ENCODE data around the gene SBK2. TPM values are rescaled to one million over a fixed set of nuclear protein-coding genes. Genes with fewer than 3 reads are reported as not detected.

SBK2 gene
- total RNA-seq, 2 experiments from 2014 or later: not detected

DNA sequence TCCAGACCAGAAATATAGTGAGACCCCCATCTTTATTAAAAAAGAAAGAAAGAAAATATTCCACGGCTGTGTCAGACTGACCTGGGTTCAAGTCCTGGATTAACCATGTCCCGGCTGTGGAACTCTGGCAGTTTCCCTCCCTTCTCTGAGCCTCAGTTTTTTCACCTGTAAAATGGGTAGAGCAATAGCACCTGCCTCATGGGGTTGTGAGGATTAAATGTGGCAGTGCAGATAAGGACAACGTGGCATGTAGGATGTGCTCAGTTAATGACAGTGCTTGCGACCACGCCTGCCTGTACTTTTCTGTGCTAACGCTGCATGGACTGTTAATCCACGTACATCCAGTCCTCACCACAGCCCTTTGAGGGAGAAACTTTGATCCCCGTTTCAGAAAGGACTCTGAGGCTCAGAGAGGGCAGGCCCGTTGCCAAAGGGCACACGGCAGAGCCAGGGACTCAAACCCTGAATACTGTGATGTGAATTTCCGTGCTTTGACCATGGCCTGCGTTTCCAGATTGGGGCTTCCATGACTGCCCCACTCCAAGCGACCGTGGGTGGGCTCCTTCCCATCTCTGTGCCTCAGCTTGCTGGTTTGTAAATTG lies 16.1 kb downstream of the SBK2 start:
- CTCF ChIA-PET: interaction anchor here (1.1 kb wide), 1 partner anchor 112 kb away, joined by 3 read pairs; no protein-coding TSS in a partner anchor

DNA sequence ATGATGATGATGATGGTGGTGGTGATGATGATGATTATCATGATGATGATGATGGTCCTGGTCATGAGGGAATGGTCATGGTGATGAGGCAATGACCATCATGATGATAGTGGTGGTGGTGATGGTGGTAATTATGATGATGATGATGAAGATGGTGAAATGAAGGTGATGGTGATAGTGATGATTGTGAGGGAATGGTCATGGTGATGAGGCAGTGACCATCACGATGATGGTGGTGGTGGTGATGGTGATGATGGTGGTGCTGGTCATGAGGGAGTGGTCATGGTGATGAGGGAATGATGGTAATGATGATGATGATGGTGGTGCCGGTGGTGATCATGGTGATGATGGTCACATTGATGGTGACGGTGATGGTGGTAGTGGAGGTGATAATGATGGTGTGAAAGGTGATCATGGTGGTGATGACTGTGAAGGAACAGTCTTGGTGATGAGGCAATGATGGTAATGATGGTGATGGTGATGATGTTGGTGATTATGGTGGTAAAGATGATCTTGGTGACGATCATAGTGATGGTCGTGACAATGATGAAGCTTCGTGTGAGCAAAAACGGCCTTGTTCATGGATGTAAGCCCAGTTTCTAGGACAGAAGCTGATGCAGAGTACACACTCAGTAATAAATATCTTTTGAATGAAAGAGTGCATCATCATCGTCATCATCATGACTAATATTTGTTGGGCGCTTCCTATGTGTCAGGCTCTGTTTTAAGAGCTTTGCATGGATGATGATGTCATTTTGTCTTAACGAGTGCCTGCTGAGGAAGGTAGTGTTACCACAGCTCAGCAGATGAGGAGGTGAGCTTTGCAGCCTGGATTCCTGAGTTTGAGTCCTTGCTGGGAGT lies 17.3 kb downstream of the SBK2 start:
- POLR2A ChIA-PET: no interaction called here
- no peaks in the 10 kb centered on the region for H3K9me3 Mint-ChIP-seq
- CTCF ChIA-PET: interaction anchor here (0.9 to 1.2 kb wide), 3 partner anchors 16 to 113 kb away, joined by 3 to 5 read pairs (median 4); no protein-coding TSS in a partner anchor

More for the DNA sequence above, 16.1 kb downstream of the SBK2 start:
- H3K4me1 Mint-ChIP-seq: peaks cover 5% of the 10 kb centered on the region
- H3K27ac Mint-ChIP-seq: no peak overlapping the region
- H3K27me3 Mint-ChIP-seq: no peaks in the 10 kb centered on the region
- POLR2A ChIA-PET: no interaction called here
- H3K9me3 Mint-ChIP-seq: no peaks in the 10 kb centered on the region
- no peaks in the 10 kb centered on the region for H3K36me3 Mint-ChIP-seq (ENCODE audit: low read depth)
- no peak for DNase-seq
- H3K4me3 Mint-ChIP-seq: no peak overlapping the region

DNA sequence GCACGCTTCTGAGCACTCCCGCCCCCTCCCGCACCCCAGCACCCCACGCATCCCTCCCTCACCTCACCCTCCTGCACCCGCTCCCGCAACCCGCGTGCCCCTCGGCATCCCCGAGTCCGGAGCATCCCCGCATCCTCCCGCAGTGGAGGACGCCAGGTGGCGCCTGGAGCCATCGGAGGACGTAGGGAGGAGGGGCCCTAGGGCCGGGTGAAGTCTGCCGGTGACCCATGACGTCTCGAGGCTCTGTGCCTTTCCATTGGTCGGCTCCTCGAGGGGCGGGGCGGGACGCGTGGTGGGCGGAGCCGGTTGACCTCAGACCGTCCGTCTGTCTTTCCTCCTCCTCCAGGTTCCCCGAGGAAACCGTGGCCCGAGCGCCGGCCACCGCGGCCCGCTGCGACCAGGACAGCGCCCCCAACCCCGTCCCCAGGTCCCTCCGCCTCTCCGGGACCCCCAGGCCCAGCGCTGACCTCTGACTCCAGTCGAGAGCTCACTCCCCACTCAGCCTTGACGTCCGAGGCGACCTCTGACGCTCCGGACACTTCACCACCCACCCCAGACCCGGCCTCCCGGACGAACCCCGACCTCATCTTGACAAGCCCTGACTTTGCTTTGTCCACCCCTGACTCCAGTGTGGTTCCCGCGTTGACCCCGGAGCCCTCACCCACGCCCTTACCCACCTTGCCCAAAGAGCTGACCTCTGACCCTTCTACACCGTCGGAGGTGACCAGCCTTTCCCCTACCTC lies 19.9 kb downstream of the SBK2 start:
- DNase-seq: peak; percentile 90
- Mint-ChIP-seq H3K4me1 (peaks cover 5% of the 10 kb centered on the region), H3K9me3 (no peaks in the 10 kb centered on the region), H3K27me3 (peaks cover 9% of the 10 kb centered on the region), H3K4me3 (peak overlapping the region; percentile 57), H3K27ac (peak overlapping the region; percentile 59), H3K36me3 (ENCODE audit: low read depth) (no peaks in the 10 kb centered on the region)
- POLR2A ChIA-PET: interaction anchor here (0.7 kb wide), 1 partner anchor 114 kb away, joined by 4 read pairs; no protein-coding TSS in a partner anchor
- CTCF ChIA-PET: interaction anchor here (1.5 to 2.1 kb wide), 6 partner anchors 13 to 258 kb away, joined by 4 to 30 read pairs (median 11); partner anchors contain the start of genes PPP6R1, ZNF784 and ZNF865

More for the DNA sequence above, 17.3 kb downstream of the SBK2 start:
- Mint-ChIP-seq H3K4me3 (no peak overlapping the region), H3K4me1 (peaks cover 5% of the 10 kb centered on the region), H3K36me3 (ENCODE audit: low read depth) (no peaks in the 10 kb centered on the region), H3K27me3 (no peaks in the 10 kb centered on the region), H3K27ac (no peak overlapping the region)
- DNase-seq: no peak

DNA sequence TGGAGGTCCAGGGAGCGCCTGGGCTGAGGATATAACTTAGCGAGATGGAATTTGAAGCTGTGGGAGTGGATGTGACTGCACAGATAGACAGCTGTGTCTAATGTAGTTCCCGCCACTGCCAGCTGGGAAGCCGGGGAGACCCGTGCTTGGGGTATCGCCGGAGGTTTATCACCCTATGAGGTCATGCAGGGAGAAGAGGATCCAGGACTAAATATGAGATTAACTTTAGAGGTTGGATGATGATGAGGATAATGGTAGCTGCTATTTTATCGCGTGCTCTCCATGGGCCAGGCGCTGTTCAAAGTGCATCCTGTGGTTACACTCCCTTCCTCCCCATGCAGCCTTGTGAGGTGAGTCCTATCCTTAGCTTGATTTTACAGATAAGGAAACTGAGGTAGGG lies 28.8 kb downstream of the SBK2 start:
- DNase-seq: no peak
- H3K9me3 Mint-ChIP-seq: peaks cover 2% of the 10 kb centered on the region
- CTCF ChIA-PET: interaction anchor here (1.5 to 1.9 kb wide), 3 partner anchors 10 to 367 kb away, joined by 3 to 4 read pairs (median 4); no protein-coding TSS in a partner anchor
- no peak overlapping the region for H3K27ac Mint-ChIP-seq
- peaks cover 6% of the 10 kb centered on the region for H3K36me3 Mint-ChIP-seq (ENCODE audit: low read depth)
- H3K27me3 Mint-ChIP-seq: peaks cover 28% of the 10 kb centered on the region
- POLR2A ChIA-PET: interaction anchor here (0.6 to 0.7 kb wide), 2 partner anchors 51 to 116 kb away, joined by 3 read pairs; partner anchors contain the start of gene ZNF784
- H3K4me1 Mint-ChIP-seq: peaks cover 14% of the 10 kb centered on the region
- no peak overlapping the region for H3K4me3 Mint-ChIP-seq

DNA sequence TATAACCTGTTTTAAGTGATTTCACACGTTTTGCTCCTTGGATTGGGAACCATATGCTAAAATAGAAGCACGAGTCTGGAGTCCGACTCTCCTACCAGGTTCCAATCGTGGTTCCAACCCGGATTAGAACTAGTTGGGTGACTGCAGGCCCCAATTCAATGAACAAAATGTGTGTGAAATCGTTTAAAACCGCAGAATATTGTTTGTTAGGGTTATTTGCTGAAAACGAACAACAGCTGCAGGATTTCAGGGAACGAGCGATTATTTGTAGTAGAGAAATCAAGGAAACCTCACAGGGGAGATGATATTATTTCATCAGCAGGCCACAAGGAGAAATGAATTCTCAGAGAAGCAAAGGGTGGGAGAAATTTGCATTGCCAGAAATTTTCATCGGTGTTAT lies 32.0 kb downstream of the SBK2 start:
- CTCF ChIA-PET: interaction anchor here (0.6 to 2.9 kb wide), 17 partner anchors 9 to 364 kb away, joined by 3 to 63 read pairs (median 8); partner anchors contain the start of genes DNAAF3, ISOC2, NAT14 and ZNF628
- H3K27ac Mint-ChIP-seq: no peak overlapping the region
- no peak overlapping the region for H3K4me3 Mint-ChIP-seq
- peaks cover 3% of the 10 kb centered on the region for H3K9me3 Mint-ChIP-seq
- POLR2A ChIA-PET: interaction anchor here (0.6 kb wide), 1 partner anchor 246 kb away, joined by 3 read pairs; no protein-coding TSS in a partner anchor
- H3K27me3 Mint-ChIP-seq: peaks cover 16% of the 10 kb centered on the region
- H3K36me3 Mint-ChIP-seq (ENCODE audit: low read depth): peaks cover 12% of the 10 kb centered on the region
- H3K4me1 Mint-ChIP-seq: peaks cover 25% of the 10 kb centered on the region
- DNase-seq: no peak

DNA sequence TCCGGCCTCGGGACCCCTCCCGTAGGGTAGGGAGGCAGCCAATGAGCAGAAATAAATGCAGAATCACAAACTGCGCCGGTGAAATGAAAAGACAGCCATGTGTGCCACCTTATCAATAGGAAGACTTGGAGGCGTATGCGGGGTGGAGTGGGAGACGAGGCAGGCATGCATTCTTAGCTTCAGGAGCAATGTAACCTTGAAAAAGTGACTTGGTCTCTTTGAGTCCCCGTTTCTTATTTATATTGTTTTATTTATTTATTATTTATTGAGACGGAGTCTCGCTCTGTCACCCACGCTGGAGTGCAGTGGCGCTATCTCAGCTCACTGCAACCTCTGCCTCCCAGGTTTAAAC lies 32.7 kb downstream of the SBK2 start:
- CTCF ChIA-PET: interaction anchor here (0.6 to 2.9 kb wide), 55 partner anchors 8 to 623 kb away, joined by 3 to 63 read pairs (median 5); partner anchors contain the start of genes DNAAF3, FIZ1, HSPBP1 and ISOC2
- H3K4me3 Mint-ChIP-seq: peak overlapping the region; percentile 72
- peaks cover 28% of the 10 kb centered on the region for H3K4me1 Mint-ChIP-seq
- H3K27me3 Mint-ChIP-seq: peaks cover 15% of the 10 kb centered on the region
- POLR2A ChIA-PET: interaction anchor here (0.7 to 1.3 kb wide), 11 partner anchors 11 to 150 kb away, joined by 3 to 8 read pairs (median 4); partner anchors contain the start of genes FIZ1, NAT14, ZNF628 and ZNF784
- peaks cover 12% of the 10 kb centered on the region for H3K36me3 Mint-ChIP-seq (ENCODE audit: low read depth)
- H3K27ac Mint-ChIP-seq: no peak overlapping the region
- no peak for DNase-seq
- peaks cover 3% of the 10 kb centered on the region for H3K9me3 Mint-ChIP-seq

DNA sequence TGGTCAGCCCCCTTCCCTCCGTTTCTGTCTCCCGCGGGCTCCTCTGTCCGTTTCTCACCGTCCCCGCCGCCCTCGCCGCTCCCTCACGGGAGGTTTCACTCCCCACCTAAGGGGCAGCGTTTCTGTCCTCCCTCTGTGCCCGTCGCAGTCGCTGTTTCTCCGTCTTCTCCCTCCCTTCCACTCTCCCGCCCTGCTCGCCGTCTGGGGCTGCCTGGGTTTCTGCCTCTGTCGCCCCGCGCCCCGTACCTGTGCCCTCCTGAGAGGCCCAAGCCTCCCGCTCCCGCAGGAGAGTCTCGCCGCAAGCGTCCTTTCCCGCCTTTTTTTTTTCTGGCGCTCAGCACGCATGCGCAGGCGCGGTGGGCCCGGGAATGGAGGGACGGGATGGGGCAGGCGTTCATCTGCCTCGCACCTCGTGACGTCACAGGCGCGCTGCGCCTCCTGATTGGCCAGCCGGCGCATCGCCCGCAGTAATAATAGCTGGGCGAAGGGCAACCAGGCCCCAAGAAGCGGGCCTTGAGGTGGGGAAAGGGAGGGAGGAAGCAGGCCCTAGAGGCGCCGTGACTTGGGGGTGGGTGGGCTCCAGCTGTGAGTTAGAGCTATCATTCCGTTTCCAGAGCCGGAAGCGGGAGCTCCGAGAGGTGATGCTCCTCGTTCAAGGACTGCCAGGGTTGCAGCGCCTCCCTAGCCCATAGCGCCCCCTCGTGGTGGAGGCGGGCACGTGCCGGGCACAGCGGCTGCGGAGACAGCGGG lies 33.3 kb downstream of the SBK2 start:
- ChIA-PET CTCF (interaction anchor here (0.7 to 2.9 kb wide), 56 partner anchors 9 to 622 kb away, joined by 3 to 63 read pairs (median 5); partner anchors contain the start of genes DNAAF3, FIZ1, HSPBP1 and ISOC2), POLR2A (interaction anchor here (0.7 to 1.3 kb wide), 11 partner anchors 11 to 151 kb away, joined by 3 to 8 read pairs (median 4); partner anchors contain the start of genes FIZ1, NAT14, ZNF628 and ZNF784)
- peaks cover 28% of the 10 kb centered on the region for H3K4me1 Mint-ChIP-seq
- H3K9me3 Mint-ChIP-seq: peaks cover 3% of the 10 kb centered on the region
- peaks cover 10% of the 10 kb centered on the region for H3K27me3 Mint-ChIP-seq
- H3K4me3 Mint-ChIP-seq: peak overlapping the region; percentile 72
- peak; percentile 93 for DNase-seq
- H3K36me3 Mint-ChIP-seq (ENCODE audit: low read depth): peaks cover 12% of the 10 kb centered on the region
- peak overlapping the region; percentile 64 for H3K27ac Mint-ChIP-seq

DNA sequence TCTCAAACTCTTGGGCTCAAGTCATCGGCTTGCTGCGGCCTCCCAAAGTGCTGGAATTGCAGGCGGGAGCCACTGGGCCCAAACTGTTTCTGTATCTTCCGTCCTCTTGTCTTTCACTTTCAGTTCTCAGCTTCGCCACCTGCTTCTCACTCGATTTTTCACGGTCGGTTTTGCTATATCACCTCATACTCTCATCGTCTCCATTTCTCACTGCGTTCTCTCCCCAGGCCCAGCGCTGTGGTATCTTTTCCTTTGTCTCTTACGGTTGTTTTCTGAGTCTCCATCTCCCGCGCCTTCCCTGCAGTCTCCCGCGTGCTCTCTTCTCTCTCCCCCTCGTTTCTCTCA lies 33.8 kb downstream of the SBK2 start:
- Mint-ChIP-seq H3K4me3 (peak overlapping the region; percentile 72), H3K36me3 (ENCODE audit: low read depth) (peaks cover 12% of the 10 kb centered on the region), H3K27me3 (peaks cover 10% of the 10 kb centered on the region), H3K27ac (no peak overlapping the region), H3K4me1 (peaks cover 28% of the 10 kb centered on the region), H3K9me3 (peaks cover 3% of the 10 kb centered on the region)
- POLR2A ChIA-PET: interaction anchor here (1.2 to 1.3 kb wide), 3 partner anchors 26 to 122 kb away, joined by 4 to 8 read pairs (median 4); partner anchors contain the start of genes FIZ1, ZNF628 and ZNF784
- DNase-seq: no peak
- CTCF ChIA-PET: interaction anchor here (0.7 to 2.9 kb wide), 35 partner anchors 8 to 415 kb away, joined by 3 to 63 read pairs (median 6); partner anchors contain the start of genes DNAAF3, ISOC2, NAT14 and SYT5

DNA sequence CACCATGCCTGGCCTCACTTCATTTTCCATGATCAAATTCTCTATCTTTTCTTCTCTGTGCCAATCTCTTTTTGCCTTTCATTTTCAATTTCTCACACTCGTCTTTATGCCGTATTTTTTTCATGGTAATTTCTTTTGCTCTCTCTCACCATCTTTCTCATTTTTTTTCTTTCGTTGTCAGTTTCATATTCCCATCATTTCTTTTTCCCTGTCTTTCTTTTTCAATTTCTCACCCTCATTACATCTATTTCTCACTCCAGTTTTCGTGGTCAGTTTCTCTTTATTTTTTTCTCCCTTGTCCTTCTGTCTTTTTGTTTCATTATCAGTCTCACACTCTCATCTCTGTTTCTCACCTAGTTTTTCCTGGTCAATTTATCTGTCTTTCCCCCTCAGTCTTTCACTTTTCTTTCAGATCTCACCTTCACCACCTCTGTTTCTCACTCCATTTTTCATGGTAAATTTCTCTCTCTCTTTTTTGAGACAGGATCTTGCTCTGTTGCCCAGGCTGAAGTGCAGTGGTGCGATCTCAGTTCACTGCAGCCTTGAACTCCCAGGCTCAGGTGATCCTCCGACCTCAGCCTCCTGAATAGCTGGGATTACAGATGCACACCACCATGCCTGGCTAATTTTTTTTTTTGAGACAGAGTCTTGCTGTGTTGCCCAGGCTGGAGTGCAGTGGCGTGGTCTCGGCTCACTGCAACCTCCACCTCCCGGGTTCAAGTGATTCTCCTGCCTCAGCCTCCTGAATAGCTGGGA lies 34.6 kb downstream of the SBK2 start:
- ChIA-PET CTCF (interaction anchor here (1.3 kb wide), 1 partner anchor 34 kb away, joined by 4 read pairs; no protein-coding TSS in a partner anchor), POLR2A (no interaction called here)
- Mint-ChIP-seq H3K36me3 (ENCODE audit: low read depth) (peaks cover 12% of the 10 kb centered on the region), H3K4me1 (peaks cover 25% of the 10 kb centered on the region), H3K27me3 (peaks cover 4% of the 10 kb centered on the region), H3K27ac (no peak overlapping the region), H3K9me3 (peaks cover 3% of the 10 kb centered on the region), H3K4me3 (no peak overlapping the region)
- no peak for DNase-seq

DNA sequence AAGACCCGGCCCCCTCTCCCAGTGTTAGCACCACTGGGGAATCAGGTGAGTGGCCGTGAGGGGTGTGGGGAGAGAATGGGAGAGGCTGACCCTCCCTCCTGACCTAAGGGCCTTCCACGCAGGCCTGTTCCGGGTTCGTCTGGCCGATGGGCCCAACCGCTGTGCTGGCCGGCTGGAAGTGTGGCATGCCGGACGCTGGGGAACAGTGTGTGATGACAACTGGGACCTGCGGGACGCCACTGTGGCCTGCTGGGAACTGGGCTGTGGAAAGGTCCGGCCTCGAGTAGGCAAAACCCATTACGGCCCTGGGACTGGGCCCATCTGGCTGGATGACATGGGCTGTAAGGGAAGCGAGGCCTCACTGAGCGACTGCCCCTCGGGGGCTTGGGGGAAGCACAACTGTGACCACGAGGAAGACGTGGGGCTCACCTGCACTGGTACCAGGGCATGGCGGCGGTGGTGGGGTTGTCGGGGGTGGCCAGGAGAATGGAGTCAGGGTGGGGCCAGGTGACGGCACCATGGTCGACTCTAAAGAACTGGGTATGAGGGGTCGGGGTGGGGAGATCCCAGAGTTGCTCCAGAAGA lies 36.5 kb downstream of the SBK2 start:
- no peak for DNase-seq

More for the DNA sequence above, 36.5 kb downstream of the SBK2 start:
- POLR2A ChIA-PET: no interaction called here
- no peak overlapping the region for H3K4me3 Mint-ChIP-seq
- peaks cover 25% of the 10 kb centered on the region for H3K4me1 Mint-ChIP-seq
- H3K36me3 Mint-ChIP-seq (ENCODE audit: low read depth): peaks cover 12% of the 10 kb centered on the region
- peaks cover 3% of the 10 kb centered on the region for H3K27me3 Mint-ChIP-seq
- CTCF ChIA-PET: no interaction called here
- H3K27ac Mint-ChIP-seq: no peak overlapping the region
- peaks cover 3% of the 10 kb centered on the region for H3K9me3 Mint-ChIP-seq

Data from activated CD4-positive, alpha-beta memory T cell treated with anti-CD3 and anti-CD28 coated beads, Interleukin-2, amount 10 ng/mL, durations not matched to agents 7 days and 5 days (primary cell).